Astrocyte (in vitro differentiated cells and primary cell): Measurements from ENCODE around the gene R3HDML.

Experiments used
- EZH2 ChIP-seq: IDR thresholded peaks from 2 replicates; pipeline ENCODE4 v1.6.1; 2012; ENCODE audit warnings: mild to moderate bottlenecking, low read length, inconsistent platforms; ENCODE audit not compliant: insufficient read depth
- TF ChIP-seq, protein P1 (sequence below): IDR thresholded peaks from 2 replicates; pipeline ENCODE4 v1.5.1; 2011; ENCODE audit warnings: low read depth, mild to moderate bottlenecking, inconsistent platforms, low read length, moderate library complexity; ENCODE audit not compliant: insufficient read depth

DNA sequence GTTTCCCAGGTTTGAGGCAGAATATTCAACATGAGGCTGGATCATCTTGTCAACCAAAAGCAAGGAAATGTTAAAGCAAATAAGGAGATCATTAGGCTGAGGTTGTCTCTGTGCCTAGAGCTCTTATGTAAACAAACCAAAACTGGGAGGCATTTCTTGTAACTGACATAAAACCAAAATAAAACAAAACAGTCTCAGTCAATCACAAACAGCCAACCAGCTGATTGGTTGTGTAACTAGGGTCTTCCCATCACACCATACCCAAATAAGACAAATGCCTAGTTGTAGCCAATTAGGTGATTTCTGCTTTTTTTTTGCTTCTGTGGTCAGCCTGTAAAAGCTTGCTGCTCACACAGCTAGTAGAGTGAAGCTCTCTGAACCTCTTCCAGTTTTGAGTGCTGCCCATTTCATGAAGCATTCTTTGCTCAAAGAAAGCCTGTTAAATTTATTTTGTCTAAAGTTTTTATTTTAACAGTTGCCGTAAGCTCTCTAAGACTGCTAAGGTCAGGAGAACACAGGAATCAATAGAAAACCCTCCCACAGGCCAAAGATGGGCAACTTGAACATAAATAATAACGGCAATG, 16.9 kb upstream of the R3HDML start:
- TF ChIP-seq, protein P1, sequence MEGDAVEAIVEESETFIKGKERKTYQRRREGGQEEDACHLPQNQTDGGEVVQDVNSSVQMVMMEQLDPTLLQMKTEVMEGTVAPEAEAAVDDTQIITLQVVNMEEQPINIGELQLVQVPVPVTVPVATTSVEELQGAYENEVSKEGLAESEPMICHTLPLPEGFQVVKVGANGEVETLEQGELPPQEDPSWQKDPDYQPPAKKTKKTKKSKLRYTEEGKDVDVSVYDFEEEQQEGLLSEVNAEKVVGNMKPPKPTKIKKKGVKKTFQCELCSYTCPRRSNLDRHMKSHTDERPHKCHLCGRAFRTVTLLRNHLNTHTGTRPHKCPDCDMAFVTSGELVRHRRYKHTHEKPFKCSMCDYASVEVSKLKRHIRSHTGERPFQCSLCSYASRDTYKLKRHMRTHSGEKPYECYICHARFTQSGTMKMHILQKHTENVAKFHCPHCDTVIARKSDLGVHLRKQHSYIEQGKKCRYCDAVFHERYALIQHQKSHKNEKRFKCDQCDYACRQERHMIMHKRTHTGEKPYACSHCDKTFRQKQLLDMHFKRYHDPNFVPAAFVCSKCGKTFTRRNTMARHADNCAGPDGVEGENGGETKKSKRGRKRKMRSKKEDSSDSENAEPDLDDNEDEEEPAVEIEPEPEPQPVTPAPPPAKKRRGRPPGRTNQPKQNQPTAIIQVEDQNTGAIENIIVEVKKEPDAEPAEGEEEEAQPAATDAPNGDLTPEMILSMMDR, result no peak
- no peak for TF ChIP-seq EZH2
